ENCODE data around the gene TEKT5.
"Not testable (repeated sequence)": the region's sequence is repeated elsewhere in the genome, so short reads cannot be mapped to it uniquely, and the experiment has no call there.

TEKT5 gene

DNA sequence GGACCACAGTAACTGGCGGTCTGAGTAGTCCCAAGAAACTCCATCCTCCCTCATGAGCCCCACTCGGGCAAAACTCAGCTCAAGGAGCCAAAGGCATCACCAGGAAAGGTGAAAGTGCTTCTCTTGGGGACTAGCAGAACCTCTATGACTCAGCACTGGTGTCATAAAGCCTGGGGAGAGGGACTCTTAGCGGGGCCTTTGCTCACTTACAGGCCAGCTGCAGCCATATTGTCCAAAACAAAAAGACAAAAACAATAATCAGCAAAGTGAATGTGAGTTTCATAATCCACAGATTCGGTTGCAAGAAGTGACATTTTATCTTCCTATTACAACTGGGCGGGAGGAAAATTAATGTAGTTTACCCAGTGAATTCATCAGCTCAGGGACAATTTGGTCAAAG lies at the start of gene TEKT5:
TSS of gene TEKT5 (minus strand) at position 101 of the 400 bp plus-strand sequence. CDS start at position 44, 57 bp downstream.
- DNase-seq = no peak

DNA sequence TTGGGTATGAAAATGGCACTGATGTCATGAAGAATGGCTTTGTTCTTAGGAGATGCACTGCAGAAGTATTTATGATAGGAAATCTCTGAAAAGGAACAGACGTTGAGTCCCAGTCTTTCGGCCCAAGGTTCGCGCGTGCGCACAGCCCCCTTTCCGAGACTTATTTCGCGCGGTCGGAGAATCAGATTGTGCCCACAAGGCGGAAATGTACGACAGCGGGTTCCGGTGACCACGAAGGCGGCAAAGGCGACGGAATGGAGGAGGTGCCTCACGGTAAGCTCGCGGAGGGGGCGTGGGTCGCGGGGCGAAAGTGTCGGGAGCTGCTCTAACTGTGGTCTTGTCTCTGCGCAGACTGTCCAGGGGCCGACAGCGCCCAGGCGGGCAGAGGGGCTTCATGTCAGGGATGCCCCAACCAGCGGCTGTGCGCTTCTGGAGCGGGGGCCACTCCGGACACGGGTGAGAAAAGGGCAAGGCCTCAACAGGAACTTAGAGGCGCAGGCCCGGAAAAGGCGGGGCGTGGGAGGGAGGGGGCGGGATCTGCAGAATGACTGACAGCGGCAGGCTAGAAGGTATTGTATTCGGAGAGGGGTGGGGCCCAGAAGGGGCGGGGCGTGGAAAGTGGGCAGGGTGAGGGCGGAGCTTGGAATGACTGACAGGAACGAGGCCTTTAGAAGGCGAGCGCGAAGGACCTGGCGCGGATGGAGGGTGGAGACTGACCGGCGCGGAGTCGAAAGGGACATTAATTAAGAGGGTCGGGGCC lies 49.1 kb upstream of the TEKT5 start, which contains the start of gene NUBP1:
TSS of gene NUBP1 (plus strand) at position 233 of the 760 bp plus-strand sequence. CDS start at position 255, 22 bp downstream.
- DNase-seq = peak; percentile 100

DNA sequence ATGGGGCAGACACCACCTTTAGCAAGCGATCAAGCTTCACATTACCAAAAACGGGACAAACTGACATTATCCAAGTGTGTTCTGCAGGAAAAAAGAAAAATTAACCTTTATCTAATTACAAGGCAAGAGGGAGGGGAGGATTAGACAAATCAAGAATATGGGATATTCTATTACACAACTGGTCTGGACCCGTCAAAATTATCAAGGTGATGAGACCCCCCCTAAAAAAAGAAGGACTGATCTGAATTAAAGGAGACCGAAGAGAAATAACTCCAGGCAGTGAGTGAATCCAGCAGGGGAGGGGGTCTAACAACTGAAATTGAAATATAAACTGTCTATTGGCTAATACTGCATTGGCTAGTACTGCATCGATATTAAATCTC lies 48.5 kb upstream of the TEKT5 start:
- DNase-seq = no peak

DNA sequence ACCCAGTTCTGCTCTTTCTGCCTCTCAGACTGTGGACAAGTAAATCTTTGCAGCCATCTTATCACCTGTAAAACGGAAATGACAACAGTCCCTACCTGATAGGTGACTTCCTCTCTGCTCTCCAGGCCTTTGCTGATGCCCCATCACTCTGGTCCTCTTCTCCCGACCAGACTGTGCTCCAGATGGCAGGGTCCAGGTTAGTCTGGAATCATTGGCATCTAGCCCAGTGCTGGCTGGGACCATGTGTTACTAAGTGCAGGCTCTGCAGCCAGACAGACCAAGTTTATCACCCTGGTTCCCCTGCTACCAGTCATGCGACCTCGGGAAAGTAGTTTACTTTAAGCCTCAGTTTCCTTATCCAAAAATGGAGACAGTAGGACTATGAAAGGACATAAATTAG lies 47.1 kb upstream of the TEKT5 start:
- DNase-seq = no peak

DNA sequence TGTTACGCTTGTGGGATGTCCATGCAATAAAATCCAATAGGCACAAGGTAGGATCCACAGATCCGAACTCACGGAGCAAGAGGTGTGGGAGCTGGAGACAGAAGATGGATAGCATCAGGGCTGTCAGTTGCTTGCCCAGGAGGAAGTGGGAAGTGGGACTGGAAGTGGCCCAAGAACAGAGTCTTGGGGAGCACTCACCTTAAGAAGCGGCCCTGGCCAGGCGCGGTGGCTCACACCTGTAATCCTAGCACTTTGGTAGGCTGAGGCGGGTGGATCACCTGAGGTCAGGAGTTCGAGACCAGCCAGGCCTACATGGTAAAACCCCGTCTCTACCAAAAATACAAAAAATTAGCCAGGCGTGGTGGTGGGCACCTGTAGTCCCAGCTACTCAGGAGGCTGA lies 46.5 kb upstream of the TEKT5 start:
- not testable (repeated sequence) for DNase-seq

DNA sequence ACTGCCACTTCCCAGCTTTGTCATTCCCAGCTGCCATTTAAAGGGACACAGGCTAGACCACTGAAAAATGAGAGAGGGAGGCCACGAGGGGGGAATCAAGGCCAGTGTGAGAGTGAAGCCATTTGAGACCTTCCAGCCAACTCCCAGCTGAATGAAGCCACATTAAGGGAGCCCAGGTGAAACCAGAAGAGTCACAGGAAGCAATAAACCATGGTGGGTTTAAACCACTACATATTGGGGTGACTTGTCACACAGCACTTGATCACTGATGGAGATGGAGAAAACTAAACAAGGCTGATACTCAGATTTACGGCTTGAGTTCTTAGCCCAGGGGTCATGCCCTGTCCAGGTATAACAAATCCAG lies 46.1 kb upstream of the TEKT5 start:
- no peak for DNase-seq

DNA sequence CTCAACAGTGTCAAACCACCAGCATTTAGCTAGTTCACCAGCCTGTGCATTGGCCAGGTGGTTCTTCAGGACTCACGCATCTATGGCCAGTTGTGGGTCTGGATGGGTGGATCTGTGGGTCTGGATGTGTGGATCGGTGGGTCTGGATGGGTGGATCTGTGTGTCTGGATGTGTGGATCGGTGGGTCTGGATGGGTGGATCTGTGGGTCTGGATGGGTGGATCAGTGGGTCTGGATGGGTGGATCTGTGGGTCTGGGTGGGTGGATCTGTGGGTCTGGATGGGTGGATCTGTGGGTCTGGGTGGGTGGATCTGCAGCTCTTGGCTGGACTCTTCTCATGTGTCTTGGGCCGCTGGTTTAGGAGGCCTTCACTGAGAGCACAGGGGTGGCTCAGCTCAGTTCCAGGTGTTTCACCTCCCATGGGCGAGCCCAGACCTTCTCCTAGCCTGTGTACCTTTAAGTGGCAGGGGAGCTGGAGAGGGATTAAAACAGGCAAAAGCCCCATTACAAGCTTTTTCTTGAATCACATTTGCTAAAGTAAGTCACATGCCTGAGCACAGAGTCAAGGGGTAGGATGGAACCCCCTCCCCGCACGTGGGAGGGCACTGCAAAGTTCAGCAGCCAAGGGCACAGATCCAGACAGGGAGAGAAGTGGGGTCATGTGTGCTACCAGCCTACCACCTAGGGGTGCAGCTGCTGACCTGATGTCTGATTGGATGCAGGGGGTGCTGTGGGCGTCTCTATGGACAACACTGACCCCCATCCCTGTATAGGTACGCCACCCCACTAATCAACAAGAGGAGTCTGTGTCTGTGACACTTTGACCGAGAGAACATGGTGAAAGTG lies 45.5 kb upstream of the TEKT5 start:
- DNase-seq = no peak

DNA sequence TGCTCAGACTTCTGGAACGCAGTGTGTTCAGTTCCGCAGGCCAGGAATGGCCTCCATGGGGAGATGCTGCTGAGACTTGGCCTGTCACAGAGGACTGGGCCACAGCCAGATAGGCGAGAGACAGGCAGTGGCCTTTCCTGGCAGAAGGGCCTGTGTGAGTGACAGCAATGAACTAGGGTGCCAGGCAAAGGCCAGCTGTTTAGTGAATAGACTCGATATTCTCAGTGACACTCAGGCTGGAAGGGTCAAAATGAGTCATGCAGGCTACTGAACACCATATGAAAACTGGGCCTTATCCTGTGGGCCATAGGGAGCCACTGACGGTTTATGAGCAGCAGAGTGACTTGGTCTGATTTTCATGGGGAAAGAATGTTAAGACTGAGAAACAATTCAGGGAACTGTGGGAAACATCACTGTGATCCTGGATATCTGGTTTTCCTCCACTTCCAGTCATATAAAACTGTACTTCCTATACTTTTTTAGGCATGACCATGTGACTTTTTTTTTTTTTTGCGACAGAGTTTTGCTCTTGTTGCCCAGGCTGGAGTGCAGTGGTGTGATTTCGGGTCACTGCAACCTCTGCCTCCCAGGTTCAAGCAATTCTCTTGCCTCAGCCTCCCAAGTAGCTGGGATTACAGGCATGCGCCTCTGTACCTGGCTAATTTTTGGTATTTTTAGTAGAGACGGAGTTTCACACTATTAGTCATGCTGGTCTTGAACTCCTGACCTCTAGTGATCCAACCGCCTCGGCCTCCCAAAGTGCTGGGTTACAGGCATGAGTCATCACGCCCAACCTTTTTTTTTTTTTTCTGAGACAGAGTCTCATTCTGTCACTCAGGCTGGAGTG lies 43.7 kb upstream of the TEKT5 start:
- DNase-seq = peak in 1 of 2 donors; percentile 42

DNA sequence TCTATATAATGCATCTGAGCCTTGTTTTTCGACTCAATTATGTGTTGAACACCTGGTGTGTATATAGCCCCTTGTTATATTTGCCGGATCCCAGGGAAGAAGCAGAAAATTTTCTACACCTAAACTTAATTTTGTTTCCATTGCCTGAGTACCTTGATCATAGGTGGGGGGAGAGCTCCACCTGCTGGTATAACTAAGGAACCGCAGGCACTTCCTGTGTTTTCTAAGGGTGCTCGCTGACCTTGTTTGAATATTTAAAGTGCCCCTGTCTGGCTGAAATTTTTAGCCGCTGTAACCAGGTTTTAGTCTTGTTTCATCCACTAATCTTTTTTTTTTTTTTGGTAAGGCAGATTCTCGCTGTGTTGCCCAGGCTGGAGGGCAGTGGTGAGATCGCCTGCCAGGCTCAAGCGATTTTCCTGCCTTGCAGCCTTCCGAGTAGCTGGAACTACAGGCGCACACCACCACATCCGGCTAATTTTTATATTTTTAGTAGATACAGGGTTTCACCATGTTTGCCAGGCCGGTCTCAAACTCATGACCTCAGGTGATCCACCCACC lies 42.4 kb upstream of the TEKT5 start:
- DNase-seq = peak; percentile 65 to 68

DNA sequence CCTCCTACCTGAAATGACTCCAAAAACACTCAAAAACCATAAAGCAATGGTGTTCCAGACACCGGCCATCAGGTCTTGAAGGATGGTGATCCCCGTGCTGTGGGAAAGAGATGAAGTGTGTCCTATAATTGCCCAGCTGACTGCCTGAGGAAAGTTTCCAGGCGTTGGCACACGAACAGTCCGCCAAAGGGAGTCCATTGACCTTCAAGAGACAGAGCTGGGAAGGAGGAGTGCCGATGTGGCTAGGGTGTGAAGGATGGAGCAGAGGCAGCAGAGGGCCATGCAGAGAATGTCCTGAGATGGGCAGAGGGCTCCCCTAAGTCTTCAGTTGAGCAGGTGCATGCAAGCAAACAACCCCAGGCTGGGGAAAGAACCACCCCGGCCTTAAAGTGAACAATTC lies 37.1 kb upstream of the TEKT5 start:
- no peak for DNase-seq

DNA sequence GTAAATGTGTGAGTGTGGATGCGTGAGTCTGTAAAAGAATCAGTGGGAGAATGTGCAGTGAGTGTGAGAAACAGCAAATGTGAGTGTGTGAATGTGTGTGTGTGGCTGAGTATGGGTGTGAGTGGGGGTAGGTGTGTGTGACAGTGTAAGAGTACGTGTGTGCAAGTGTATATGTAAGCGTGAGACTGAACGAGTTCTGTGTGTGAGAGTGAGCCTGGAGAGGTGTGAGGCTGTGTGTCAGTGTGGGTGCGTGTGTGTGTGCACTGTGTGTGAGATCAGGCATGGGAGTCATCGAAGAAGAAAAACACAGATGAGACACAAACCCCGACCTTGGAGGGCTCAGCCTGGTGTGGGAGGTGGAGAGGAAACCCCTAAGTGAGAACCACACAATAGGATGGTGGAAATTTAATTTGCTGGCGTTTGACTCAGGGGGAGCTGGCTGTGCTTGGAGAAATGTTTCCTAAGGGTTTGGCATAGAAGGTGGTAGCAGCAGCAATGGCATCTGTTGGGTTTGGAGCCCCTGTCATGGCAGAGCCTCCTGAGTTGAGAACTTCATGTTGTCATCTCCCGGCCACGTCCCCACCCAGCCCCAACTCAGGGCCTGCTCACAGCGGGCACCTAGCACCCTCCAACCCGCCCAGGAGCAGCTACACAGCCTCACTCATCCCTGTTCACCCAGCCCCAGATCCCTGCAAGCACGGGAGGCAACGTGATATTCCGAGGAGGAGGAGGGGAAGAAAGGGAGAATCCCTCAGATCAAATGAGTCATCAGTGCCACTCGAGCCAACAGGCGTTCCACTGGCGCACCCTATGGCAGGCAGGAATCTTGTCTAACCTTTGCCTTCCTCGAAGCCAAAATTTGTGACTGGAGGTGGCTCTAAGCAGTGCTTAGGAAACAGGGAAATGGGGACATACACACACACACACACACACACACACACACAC lies 34.6 kb upstream of the TEKT5 start:
- no peak for DNase-seq

DNA sequence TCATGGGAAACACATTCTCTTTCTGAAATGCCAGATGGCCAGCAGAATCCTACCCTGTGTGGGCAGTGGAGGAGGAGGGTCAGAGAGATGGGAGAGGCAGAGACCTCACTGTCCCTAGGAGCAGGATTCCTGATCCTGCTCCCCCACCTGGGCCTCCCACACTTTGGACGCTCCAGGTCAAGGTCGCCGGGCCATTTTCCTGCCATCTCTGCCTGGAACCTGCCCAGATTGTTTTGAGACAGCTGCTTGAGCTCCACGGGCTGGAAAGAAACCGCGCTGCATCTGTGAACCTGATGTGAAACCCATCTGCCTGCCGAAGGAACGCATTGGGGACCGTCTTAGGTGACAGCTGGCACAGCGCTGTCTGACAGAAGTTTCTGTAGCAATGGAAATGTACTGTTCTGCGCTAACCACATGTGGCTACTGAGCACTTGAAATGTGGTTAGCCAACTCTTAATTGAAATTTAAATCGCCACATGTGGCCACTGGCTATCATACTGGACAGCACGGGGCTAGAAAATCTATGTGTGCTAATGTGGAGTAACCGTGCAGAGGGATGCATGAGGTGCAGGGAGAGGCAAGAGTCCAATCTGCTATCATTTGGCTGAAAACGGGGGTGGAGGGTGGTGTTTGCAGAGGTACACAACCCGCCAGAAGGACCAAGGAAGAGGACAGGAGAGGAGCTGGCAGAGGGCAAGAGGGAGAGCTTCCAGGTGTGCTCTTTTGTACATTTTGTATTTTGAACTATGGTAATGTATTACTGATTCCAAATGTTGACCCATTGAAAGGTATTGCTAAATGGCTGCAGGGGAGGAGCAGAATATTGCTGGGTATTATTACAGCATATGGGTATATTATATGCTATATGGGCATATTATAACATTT lies 33.5 kb upstream of the TEKT5 start:
- no peak for DNase-seq

DNA sequence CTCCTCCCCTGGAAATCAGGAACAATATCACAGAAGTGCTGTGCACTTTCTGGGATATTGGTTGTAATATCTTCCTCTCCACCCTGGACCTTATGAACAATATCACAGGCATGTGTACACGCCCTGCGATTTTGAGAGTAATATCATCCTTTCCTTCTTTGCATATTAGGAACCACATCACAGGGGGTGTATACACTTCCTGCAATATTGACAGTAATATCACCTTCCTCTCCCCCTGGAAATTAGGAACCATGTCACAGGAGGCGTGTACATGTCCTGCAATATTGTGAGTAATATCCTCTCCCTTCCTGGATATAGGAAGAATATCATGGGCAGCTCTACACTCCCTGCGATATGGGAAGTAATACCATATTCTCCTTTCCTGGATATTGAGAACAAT lies 14.2 kb upstream of the TEKT5 start:
- no peak for DNase-seq

DNA sequence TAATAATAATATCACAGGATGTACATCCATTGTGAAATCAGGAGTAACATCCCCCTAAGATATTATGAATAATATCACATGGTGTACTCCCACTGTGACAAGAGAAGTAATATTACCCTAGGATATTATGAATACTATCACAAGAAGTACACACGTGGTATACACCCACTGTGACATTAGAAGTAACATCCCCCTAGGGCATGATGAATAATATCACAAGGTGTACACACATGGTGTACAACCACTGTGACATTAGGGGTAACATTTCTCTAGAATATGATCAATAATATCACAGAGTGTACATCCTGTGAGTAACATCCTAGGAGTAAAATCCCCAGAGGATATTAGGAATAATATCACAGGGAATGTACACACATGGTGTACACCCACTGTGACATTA lies 5.0 kb upstream of the TEKT5 start:
- DNase-seq = no peak

DNA sequence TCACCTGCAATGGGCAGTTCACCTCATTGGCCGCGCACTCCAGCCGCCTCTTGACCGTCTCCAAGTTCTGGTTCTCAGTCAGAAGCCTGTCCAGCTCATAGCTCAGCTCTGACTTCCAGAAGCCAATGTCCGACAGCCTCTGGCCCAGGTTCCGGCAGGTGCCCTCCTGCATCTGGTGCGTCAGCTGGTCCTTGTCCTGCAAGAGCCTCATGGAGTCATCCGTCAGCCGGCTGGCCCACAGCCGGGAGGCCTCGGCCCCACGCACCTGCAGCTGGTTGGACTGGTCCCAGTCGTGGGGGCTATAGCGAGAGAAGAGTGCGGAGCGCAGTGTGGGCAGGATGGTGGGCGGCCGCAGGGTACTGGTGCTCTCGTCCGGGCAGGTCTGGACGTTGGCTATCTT lies 424 bp downstream of the TEKT5 start:
- no peak for DNase-seq

DNA sequence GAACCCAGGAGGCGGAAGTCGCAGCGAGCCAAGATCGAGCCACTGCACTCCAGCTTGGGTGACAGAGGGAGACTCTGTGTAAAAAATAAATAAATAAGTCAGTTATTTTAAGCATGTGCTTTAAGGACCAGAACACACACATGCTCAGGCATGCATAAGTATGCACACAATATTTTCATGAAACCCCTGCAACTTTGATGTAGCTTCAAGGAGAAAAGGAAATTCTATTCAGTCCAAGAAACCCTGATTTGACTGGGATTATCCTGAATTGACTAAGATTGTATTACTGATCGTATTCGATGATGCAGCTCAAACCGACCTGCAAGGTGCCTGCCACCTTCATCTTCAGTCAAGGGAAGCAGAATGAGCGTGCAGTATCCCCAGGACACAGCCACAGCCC lies 841 bp downstream of the TEKT5 start:
- DNase-seq = no peak

DNA sequence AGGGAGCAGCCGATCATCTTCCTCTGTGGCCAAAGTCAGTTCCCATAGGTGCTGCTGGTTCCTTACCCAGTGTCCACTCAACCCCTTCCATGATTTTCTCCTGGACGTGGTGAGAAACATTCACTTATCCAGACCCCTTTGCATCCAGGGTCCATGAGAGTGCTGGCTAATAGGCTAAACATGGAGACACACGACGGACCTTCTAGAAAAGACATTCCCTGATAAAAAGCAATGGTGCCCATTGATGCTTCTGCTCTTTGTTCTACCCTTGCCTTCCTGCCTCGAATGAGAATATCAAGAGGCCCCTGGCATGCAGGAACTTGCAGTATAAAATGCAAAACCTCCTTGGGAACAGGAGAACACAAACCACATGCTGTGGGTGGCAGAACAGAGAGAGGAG lies 2.3 kb downstream of the TEKT5 start:
- DNase-seq = no peak

DNA sequence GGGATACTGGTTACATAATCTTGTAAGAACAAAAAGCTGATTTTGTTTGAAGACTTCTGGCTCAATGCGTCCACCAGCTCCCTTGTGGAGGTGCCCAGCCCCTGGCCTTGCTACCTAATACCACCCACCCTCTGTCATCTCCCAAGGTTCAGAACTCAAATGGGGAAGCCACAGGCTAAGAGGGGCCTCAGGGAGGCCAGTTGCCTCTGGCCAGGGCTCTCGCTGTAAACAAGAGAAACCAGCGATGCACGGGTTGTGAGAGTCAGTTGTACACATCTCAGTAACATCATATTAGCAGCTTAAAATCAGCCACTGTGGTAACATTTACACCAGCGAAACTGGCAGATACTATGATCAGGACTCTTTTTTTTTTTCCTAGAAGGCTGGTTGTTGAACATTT lies 6.0 kb downstream of the TEKT5 start:
- DNase-seq = no peak

DNA sequence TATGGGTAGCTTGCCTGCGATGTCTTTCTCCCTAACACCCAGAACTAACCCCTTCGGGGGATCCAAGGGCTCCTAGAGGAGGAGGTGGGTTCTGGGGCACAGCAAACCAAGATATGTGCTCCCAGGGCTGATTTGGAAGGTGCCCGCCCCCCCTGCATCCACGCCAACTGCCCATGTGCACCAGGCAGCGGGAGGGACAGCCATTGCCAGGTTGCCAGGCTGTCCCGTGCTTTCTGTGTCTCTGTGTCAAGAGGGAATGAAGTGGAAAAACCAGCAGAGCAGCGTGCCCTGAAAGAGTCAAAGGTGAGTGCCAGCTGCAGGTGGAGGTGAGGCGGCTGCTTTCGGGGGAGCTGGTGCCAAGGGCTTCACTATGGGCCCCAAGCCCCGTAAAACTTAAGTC lies 6.4 kb downstream of the TEKT5 start:
- DNase-seq = no peak

DNA sequence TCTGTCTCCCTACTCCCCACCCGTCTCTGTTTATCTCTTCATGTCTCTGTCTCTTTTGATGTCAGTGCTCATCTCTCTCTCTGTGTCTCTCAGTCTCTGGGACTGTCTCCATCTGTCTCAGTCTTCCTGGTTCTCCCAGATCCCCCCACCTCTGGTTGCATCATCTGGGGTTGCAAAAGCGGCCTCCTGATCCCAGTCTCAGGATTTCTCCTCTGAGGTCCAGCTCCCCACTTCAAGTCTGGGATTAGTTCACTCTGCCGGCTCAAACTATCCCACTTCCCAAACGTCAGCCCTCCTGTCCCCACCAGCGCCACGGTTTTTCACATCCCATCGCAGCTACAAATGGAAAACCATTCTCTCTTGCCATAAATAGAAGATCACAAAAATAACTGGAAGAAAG lies 9.0 kb downstream of the TEKT5 start:
- no peak for DNase-seq
